Naive thymus-derived CD4-positive, alpha-beta T cell (primary cell): ENCODE results near the gene HAAO. TPM values are rescaled to one million over a fixed set of nuclear protein-coding genes. Genes with fewer than 3 reads are reported as not detected.

Source experiments
- ATAC-seq: fragments of 150-1000 bp; cut with Tn5 transposase; 2 replicates; pipeline ENCODE4 v1.10.0; 2021; ENCODE audit warnings: mild to moderate bottlenecking, moderate library complexity
- CTCF ChIA-PET: fragments of 350-600 bp; sonication (Branson Sonifier 250); formaldehyde crosslinking; loops from one replicate; lab custom pipeline; 2021; ENCODE audit warnings: antibody characterized with exemption; lab: Charles Lee
- POLR2A ChIA-PET: fragments of 350-600 bp; sonication (Branson Sonifier 250); formaldehyde crosslinking; loops from one replicate; lab custom pipeline; 2021; ENCODE audit warnings: antibody characterized with exemption, inconsistent platforms; lab: Charles Lee
- DNase-seq, 9 donors: peaks; one replicate each; pipeline versions ENCODE4 v3.0.0 to v3.0.0-alpha.2; 2020 to 2022; ENCODE audit warnings: mixed read lengths in 1 of 9
- H3K27ac ChIP-seq: one replicate; pipeline ENCODE4 v1.7.0; 2013; ENCODE audit warnings: mild to moderate bottlenecking, low read depth, low read length, moderate library complexity
- H3K27me3 ChIP-seq, 2 donors: one replicate each; pipeline ENCODE4 v1.7.0; 2013; ENCODE audit warnings: low read length in 2 of 2, mild to moderate bottlenecking in 2 of 2, moderate library complexity in 2 of 2; ENCODE audit not compliant: control insufficient read depth in 2 of 2, insufficient read depth in 2 of 2
- H3K36me3 ChIP-seq, 3 experiments: 1 replicate in 2 of 3; 2 replicates in 1 of 3; pipeline ENCODE4 v1.7.0; 2013; ENCODE audit warnings: low read length in 3 of 3, mild to moderate bottlenecking in 3 of 3, moderate library complexity in 1 of 3; ENCODE audit not compliant: insufficient read depth in 3 of 3, control insufficient read depth in 2 of 3
- H3K4me1 ChIP-seq, 2 donors: one replicate each; pipeline ENCODE4 v1.7.0; 2013; ENCODE audit warnings: low read length in 2 of 2, mild to moderate bottlenecking in 2 of 2, moderate library complexity in 1 of 2; ENCODE audit not compliant: control insufficient read depth in 2 of 2, insufficient read depth in 2 of 2
- H3K4me3 ChIP-seq: 2 replicates; pipeline ENCODE4 v1.7.0; 2013; ENCODE audit warnings: mild to moderate bottlenecking, low read length
- H3K9me3 ChIP-seq, 3 experiments: 1 replicate in 2 of 3; 2 replicates in 1 of 3; pipeline ENCODE4 v1.7.0; 2013; ENCODE audit warnings: low read length in 3 of 3; ENCODE audit not compliant: control insufficient read depth in 2 of 3
- H3K27ac Mint-ChIP-seq, 9 donors: one replicate each; pipeline ENCODE4 v1.8.0; 2020 to 2022; ENCODE audit warnings: mixed read lengths in 9 of 9, mild to moderate bottlenecking in 8 of 9, moderate library complexity in 5 of 9, inconsistent platforms in 2 of 9
- H3K27me3 Mint-ChIP-seq, 5 donors: one replicate each; pipeline ENCODE4 v1.8.0; 2021 to 2022; ENCODE audit warnings: mixed read lengths in 5 of 5, mild to moderate bottlenecking in 1 of 5
- H3K36me3 Mint-ChIP-seq, 5 donors: one replicate each; pipeline ENCODE4 v1.8.0; 2020 to 2022; ENCODE audit warnings: mixed read lengths in 5 of 5, mild to moderate bottlenecking in 3 of 5, inconsistent platforms in 1 of 5
- H3K4me1 Mint-ChIP-seq, 7 donors: one replicate each; pipeline ENCODE4 v1.8.0; 2020 to 2022; ENCODE audit warnings: mixed read lengths in 7 of 7, mild to moderate bottlenecking in 3 of 7, inconsistent platforms in 1 of 7
- H3K4me3 Mint-ChIP-seq, 10 donors: one replicate each; pipeline ENCODE4 v1.8.0; 2020 to 2022; ENCODE audit warnings: mild to moderate bottlenecking in 10 of 10, mixed read lengths in 10 of 10, moderate library complexity in 6 of 10, inconsistent platforms in 2 of 10
- H3K9me3 Mint-ChIP-seq, 11 donors: one replicate each; pipeline ENCODE4 v1.8.0; 2020 to 2022; ENCODE audit warnings: mixed read lengths in 11 of 11, mild to moderate bottlenecking in 4 of 11, inconsistent platforms in 1 of 11, moderate library complexity in 1 of 11
- intact Hi-C, 2 donors: fragments of 100-400 bp; cut with micrococcal nuclease; formaldehyde crosslinking; loops; one replicate each; pipeline ENCODE4 v1.15.1; 2023
- polyA plus RNA-seq, 2 donors: library from polyadenylated mRNA; unstranded; fragments of 300-500 nt; fragmentation: Illumina TruSeq; gene quantifications; one replicate each; pipeline ENCODE4 v1.2.3, GENCODE V29; 2021
- total RNA-seq, 6 experiments: library from RNA in 5 of 6; stranded (reverse) in 5 of 6; gene quantifications; 1 replicate in 5 of 6; 2 replicates in 1 of 6; pipeline ENCODE4 v1.2.3 and lab custom pipeline; 2021 to 2026

The HAAO gene
- total and polyA plus RNA-seq, 7 experiments from 2014 or later = 0.33 to 5.1 (median 1.3) TPM; not detected in 3

GRCh38 chr2:42758751-42759150 lies 33.6 kb downstream of the HAAO start:
- Histone ChIP-seq H3K27ac (no peak overlapping the region), H3K9me3 (no peaks in the 10 kb centered on the region), H3K4me3 (no peak overlapping the region), H3K4me1 (no peaks in the 10 kb centered on the region), H3K27me3 (no peaks in the 10 kb centered on the region), H3K36me3 (peaks cover 0 to 13% (median 0%) of the 10 kb centered on the region in 3 experiments)
- intact Hi-C loops = no loop called here
- Mint-ChIP-seq H3K4me3 (no peak overlapping the region), H3K4me1 (peaks cover 0 to 12% (median 3%) of the 10 kb centered on the region in 7 donors), H3K27me3 (no peaks in the 10 kb centered on the region), H3K36me3 (peaks cover 3 to 51% (median 14%) of the 10 kb centered on the region in 5 donors), H3K9me3 (peaks cover 0 to 4% (median 0%) of the 10 kb centered on the region in 11 donors), H3K27ac (peak overlapping the region in 1 of 9 donors; percentile 1)
- ATAC-seq = no peak
- CTCF ChIA-PET = interaction anchor here (0.6 kb wide), 1 partner anchor 328 kb away, joined by 5 read pairs; no protein-coding TSS in a partner anchor
- POLR2A ChIA-PET = no interaction called here
- DNase-seq = no peak

DNA sequence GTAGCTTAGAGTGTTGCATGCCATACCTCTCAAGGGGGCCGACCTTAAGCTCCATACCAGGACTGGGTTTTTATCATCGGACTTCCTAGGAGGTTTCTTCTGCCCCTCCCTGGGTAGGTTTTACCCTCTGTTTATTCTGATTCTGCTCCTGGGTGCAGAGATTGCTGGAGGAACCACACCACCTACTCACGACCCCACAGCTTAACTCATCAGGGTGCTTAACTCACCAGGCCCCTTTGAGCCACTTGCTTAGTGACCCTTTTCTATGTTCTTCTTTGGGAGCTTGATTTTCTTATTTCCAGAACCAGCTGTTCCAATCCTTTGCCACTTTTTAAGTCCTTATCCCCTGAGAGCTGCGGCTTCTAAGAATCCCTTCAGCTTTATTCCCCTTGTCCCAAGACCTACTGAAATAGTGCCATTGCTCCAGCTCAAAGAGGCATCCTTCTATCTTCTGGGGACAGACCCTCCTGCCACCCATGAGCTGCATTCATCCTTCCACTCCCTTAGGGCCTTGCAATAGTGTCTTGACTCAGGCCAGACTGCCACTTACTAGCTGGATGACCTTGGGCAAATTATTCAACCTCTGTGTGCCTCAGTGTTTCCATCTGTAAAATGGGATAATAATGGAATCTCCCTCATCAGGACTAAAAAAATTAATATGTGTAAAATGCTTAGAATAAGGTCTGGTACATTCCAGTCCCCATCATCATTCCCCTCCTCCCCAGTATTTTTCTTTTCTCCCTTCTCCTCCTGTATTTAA lies 34.2 kb downstream of the HAAO start:
- Mint-ChIP-seq H3K27me3 (no peaks in the 10 kb centered on the region), H3K27ac (no peak overlapping the region), H3K4me3 (no peak overlapping the region), H3K4me1 (peaks cover 0 to 12% (median 3%) of the 10 kb centered on the region in 7 donors), H3K36me3 (peaks cover 3 to 55% (median 14%) of the 10 kb centered on the region in 5 donors), H3K9me3 (peaks cover 0 to 5% (median 0%) of the 10 kb centered on the region in 11 donors)
- no peak overlapping the region for H3K4me3 ChIP-seq
- ChIA-PET CTCF (interaction anchor here (0.6 kb wide), 1 partner anchor 327 kb away, joined by 5 read pairs; no protein-coding TSS in a partner anchor), POLR2A (interaction anchor here (0.7 kb wide), 1 partner anchor 35 kb away, joined by 3 read pairs; no protein-coding TSS in a partner anchor)
- no peak overlapping the region for H3K27ac ChIP-seq
- no peaks in the 10 kb centered on the region for H3K9me3 ChIP-seq
- peaks cover 0 to 17% (median 0%) of the 10 kb centered on the region in 3 experiments for H3K36me3 ChIP-seq
- intact Hi-C loops = no loop called here
- H3K4me1 ChIP-seq = no peaks in the 10 kb centered on the region
- no peak for DNase-seq
- no peaks in the 10 kb centered on the region for H3K27me3 ChIP-seq
- no peak for ATAC-seq

DNA sequence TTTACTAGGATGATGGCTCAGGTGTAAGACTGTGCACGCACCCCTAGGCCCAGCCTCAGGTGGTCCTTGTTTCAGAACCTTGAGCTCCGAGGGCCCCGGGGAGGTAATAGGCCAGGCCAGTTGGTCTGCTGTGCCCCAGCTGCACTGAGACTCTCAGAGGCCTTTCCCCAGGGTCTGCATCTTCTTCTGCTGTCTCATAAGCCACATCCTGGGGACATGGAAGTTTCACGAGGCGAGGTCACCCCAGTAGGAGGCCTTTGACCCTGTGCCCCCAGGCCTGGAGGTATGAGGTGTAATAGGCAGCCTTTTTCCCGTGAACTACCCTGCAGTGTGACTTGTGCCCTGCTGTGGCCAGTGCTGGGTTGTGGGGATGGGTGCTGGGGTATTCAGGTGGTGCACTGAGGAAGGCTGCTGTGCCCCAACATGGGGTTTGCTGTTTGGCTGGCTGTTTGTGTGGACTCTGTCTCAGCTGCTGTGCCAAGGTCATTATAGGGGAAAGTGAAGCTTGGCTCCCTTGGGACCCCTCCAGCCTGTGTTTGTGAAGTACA lies 35.3 kb downstream of the HAAO start:
- H3K27ac ChIP-seq = no peak overlapping the region
- Mint-ChIP-seq H3K4me3 (no peak overlapping the region), H3K27ac (peak overlapping the region in 1 of 9 donors; percentile 36), H3K27me3 (no peaks in the 10 kb centered on the region), H3K36me3 (peaks cover 3 to 61% (median 15%) of the 10 kb centered on the region in 5 donors), H3K4me1 (peaks cover 0 to 19% (median 5%) of the 10 kb centered on the region in 7 donors), H3K9me3 (peaks cover 0 to 5% (median 0%) of the 10 kb centered on the region in 11 donors)
- POLR2A ChIA-PET = no interaction called here
- peaks cover 0 to 20% (median 0%) of the 10 kb centered on the region in 3 experiments for H3K36me3 ChIP-seq
- ATAC-seq (no peak), DNase-seq (no peak)
- H3K4me3 ChIP-seq = no peak overlapping the region
- CTCF ChIA-PET = no interaction called here
- no peaks in the 10 kb centered on the region for H3K9me3 ChIP-seq
- intact Hi-C loops = no loop called here
- H3K27me3 ChIP-seq = no peaks in the 10 kb centered on the region
- no peaks in the 10 kb centered on the region for H3K4me1 ChIP-seq

DNA sequence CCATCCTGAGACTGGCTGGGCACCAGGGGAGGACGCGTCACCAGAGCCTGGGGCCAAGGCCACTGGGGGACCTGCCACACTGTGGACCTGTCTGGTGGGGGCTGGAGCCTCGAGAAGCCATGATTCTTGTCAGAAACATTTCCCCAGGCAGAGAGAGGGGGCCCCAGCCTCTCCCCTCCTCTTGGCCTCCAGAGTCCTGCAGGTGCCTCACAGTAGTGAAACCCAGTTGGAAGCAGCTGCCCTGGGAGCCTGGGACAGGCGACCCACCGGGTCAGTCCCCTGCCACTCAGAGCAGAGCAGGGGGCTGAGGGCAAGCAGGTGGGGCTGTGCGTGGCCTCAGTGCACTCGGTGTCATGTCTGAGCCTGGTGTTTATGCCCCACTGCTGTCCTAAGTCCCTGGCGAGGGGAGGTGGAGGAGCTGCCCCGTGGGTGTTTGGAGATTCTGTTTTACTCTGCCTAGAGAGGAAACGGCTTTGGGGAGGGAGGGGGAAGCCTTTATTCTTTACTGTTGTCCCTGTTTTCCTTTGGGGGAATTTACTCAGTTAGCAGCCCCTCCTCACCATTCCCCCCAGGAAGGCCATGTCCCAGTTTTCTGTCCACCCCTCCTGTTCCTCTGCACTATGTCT lies 36.1 kb downstream of the HAAO start:
- peaks cover 0 to 19% (median 5%) of the 10 kb centered on the region in 7 donors for H3K4me1 Mint-ChIP-seq
- Histone ChIP-seq H3K27ac (no peak overlapping the region), H3K4me1 (no peaks in the 10 kb centered on the region), H3K36me3 (peaks cover 0 to 20% (median 0%) of the 10 kb centered on the region in 3 experiments), H3K4me3 (no peak overlapping the region), H3K27me3 (no peaks in the 10 kb centered on the region), H3K9me3 (no peaks in the 10 kb centered on the region)
- H3K9me3 Mint-ChIP-seq = peaks cover 0 to 3% (median 0%) of the 10 kb centered on the region in 11 donors
- DNase-seq = no peak
- no peak overlapping the region for H3K27ac Mint-ChIP-seq
- H3K27me3 Mint-ChIP-seq = no peaks in the 10 kb centered on the region
- H3K4me3 Mint-ChIP-seq = no peak overlapping the region
- peaks cover 3 to 65% (median 15%) of the 10 kb centered on the region in 5 donors for H3K36me3 Mint-ChIP-seq
- ChIA-PET POLR2A (no interaction called here), CTCF (no interaction called here)
- intact Hi-C loops = no loop called here
- no peak for ATAC-seq

DNA sequence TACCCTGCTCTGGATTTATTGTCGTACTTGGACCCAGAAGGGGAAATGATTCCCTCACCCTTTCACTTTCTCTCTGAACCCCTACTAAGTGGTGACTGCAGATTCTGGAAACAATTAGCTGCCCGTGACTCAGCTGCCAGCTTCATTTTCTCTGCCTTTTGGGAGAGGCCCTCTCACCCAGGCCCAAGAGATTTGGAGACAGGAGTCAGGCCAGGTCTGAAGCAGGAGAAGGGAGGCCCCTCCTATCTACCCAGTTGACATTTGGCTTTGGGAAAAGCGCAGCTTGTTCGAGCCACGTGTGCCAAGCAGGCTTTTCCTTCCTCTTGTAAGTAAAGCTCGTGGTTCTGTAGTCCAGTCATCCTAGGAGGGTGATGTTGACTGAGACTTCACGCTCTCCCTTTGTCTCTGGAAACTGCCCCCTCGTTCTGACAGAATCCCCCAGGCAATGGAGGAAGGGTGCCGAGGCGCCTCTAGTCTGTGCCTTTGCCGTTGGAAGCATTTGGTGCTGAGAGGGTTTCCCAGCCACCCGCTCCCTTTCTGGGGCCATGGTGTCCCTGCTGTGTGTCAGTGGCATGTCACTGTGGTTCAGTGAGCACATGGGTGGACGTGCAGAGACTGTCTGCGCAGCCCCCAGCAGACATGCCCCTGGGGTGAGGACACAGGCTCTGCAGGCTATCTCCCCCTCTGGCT lies 37.0 kb downstream of the HAAO start:
- no peaks in the 10 kb centered on the region for H3K27me3 ChIP-seq
- peaks cover 0 to 20% (median 0%) of the 10 kb centered on the region in 3 experiments for H3K36me3 ChIP-seq
- no peaks in the 10 kb centered on the region for H3K4me1 ChIP-seq
- peaks cover 0 to 22% (median 5%) of the 10 kb centered on the region in 7 donors for H3K4me1 Mint-ChIP-seq
- CTCF ChIA-PET = interaction anchor here (0.7 kb wide), 1 partner anchor 904 kb away, joined by 3 read pairs; no protein-coding TSS in a partner anchor
- peaks cover 5 to 67% (median 14%) of the 10 kb centered on the region in 5 donors for H3K36me3 Mint-ChIP-seq
- ATAC-seq (peak; percentile 16), DNase-seq (no peak)
- no peaks in the 10 kb centered on the region for H3K27me3 Mint-ChIP-seq
- no peak overlapping the region for H3K27ac ChIP-seq
- intact Hi-C loops = no loop called here
- H3K4me3 Mint-ChIP-seq = no peak overlapping the region
- H3K4me3 ChIP-seq = no peak overlapping the region
- peak overlapping the region in 1 of 9 donors; percentile 62 for H3K27ac Mint-ChIP-seq
- no peaks in the 10 kb centered on the region for H3K9me3 ChIP-seq
- POLR2A ChIA-PET = no interaction called here
- peaks cover 0 to 3% (median 0%) of the 10 kb centered on the region in 11 donors for H3K9me3 Mint-ChIP-seq

GRCh38 chr2:42754776-42755140 lies 37.6 kb downstream of the HAAO start:
- Mint-ChIP-seq H3K36me3 (peaks cover 5 to 65% (median 8%) of the 10 kb centered on the region in 5 donors), H3K27me3 (no peaks in the 10 kb centered on the region), H3K4me3 (no peak overlapping the region), H3K27ac (no peak overlapping the region), H3K9me3 (peaks cover 0 to 2% (median 0%) of the 10 kb centered on the region in 11 donors), H3K4me1 (peaks cover 0 to 22% (median 5%) of the 10 kb centered on the region in 7 donors)
- intact Hi-C loops = no loop called here
- Histone ChIP-seq H3K27me3 (no peaks in the 10 kb centered on the region), H3K36me3 (peaks cover 0 to 20% (median 0%) of the 10 kb centered on the region in 3 experiments), H3K4me1 (no peaks in the 10 kb centered on the region), H3K27ac (no peak overlapping the region), H3K4me3 (no peak overlapping the region), H3K9me3 (no peaks in the 10 kb centered on the region)
- ChIA-PET CTCF (interaction anchor here (0.7 kb wide), 1 partner anchor 904 kb away, joined by 3 read pairs; no protein-coding TSS in a partner anchor), POLR2A (no interaction called here)
- DNase-seq (no peak), ATAC-seq (no peak)
